HCT116 (cell line): ENCODE data around the gene ANTXRL.
"Not testable (repeated sequence)": the region's sequence is repeated elsewhere in the genome, so short reads cannot be mapped to it uniquely, and the experiment has no call there.

Experiments used
- FOSL1 ChIP-seq: IDR thresholded peaks from 2 replicates; pipeline ENCODE4 v1.6.1; 2012; ENCODE audit warnings: low read depth
- POLR2AphosphoS5 ChIP-seq: IDR thresholded peaks from 2 replicates; pipeline ENCODE4 v1.6.1; 2011; ENCODE audit warnings: mild to moderate bottlenecking, low read depth, low read length, moderate library complexity
- SRF ChIP-seq: IDR thresholded peaks from 2 replicates; pipeline ENCODE4 v1.6.1; 2012; ENCODE audit warnings: low read depth
- TCF7L2 ChIP-seq: IDR thresholded peaks from 2 replicates; pipeline ENCODE4 v1.7.0; 2011; ENCODE audit warnings: borderline replicate concordance, inconsistent platforms; ENCODE audit not compliant: insufficient read depth, insufficient read length; ENCODE audit errors: extremely low read depth
- TF ChIP-seq, protein P1 (sequence below): IDR thresholded peaks from 2 replicates; pipeline ENCODE4 v1.6.1; 2012
- TF ChIP-seq, protein P2 (sequence below): IDR thresholded peaks from 2 replicates; pipeline ENCODE4 v1.6.1; 2012; ENCODE audit warnings: low read depth
- TF ChIP-seq, protein P3 (sequence below), 3 experiments: fragments of 200-600 bp in 1 of 3; sonication (generic) in 1 of 3; IDR thresholded peaks in 2 of 3; conservative IDR thresholded peaks in 1 of 3; 2 replicates each; pipeline ENCODE4 v1.5.1; 2012 to 2017; ENCODE audit warnings: low read depth in 2 of 3, low read length in 2 of 3, antibody characterized with exemption in 1 of 3, borderline replicate concordance in 1 of 3, control low read depth in 1 of 3, mild to moderate bottlenecking in 1 of 3, mixed read lengths in 1 of 3, mixed run types in 1 of 3, moderate library complexity in 1 of 3; ENCODE audit not compliant: insufficient read depth in 1 of 3

DNA sequence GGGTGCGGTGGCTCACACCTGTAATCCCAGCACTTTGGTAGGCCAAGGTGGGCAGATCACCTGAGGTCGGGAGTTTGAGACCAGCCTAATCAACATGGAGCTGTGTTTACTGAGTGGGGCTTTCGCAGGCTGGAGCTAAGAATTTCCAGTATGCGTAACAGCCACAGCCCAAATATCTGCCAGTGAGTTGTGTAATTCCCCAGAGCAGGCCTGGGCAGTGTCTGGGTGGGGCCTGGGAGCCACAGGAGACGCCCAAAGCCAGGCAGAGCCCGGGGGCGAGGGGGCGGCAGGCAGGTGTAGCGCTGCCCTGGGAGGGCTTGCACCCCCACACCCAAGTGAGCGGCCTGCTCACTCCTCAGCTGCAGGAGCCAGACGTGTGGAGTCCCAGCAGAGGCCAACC, 88.6 kb downstream of the ANTXRL start, which contains the start of gene ANXA8L1:
- not testable (repeated sequence) for TF ChIP-seq SRF, FOSL1, POLR2AphosphoS5, TCF7L2
- TF ChIP-seq, protein P1, sequence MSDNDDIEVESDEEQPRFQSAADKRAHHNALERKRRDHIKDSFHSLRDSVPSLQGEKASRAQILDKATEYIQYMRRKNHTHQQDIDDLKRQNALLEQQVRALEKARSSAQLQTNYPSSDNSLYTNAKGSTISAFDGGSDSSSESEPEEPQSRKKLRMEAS: not testable (repeated sequence)
- TF ChIP-seq, protein P2, sequence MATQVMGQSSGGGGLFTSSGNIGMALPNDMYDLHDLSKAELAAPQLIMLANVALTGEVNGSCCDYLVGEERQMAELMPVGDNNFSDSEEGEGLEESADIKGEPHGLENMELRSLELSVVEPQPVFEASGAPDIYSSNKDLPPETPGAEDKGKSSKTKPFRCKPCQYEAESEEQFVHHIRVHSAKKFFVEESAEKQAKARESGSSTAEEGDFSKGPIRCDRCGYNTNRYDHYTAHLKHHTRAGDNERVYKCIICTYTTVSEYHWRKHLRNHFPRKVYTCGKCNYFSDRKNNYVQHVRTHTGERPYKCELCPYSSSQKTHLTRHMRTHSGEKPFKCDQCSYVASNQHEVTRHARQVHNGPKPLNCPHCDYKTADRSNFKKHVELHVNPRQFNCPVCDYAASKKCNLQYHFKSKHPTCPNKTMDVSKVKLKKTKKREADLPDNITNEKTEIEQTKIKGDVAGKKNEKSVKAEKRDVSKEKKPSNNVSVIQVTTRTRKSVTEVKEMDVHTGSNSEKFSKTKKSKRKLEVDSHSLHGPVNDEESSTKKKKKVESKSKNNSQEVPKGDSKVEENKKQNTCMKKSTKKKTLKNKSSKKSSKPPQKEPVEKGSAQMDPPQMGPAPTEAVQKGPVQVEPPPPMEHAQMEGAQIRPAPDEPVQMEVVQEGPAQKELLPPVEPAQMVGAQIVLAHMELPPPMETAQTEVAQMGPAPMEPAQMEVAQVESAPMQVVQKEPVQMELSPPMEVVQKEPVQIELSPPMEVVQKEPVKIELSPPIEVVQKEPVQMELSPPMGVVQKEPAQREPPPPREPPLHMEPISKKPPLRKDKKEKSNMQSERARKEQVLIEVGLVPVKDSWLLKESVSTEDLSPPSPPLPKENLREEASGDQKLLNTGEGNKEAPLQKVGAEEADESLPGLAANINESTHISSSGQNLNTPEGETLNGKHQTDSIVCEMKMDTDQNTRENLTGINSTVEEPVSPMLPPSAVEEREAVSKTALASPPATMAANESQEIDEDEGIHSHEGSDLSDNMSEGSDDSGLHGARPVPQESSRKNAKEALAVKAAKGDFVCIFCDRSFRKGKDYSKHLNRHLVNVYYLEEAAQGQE: not testable (repeated sequence)
- TF ChIP-seq, protein P3, sequence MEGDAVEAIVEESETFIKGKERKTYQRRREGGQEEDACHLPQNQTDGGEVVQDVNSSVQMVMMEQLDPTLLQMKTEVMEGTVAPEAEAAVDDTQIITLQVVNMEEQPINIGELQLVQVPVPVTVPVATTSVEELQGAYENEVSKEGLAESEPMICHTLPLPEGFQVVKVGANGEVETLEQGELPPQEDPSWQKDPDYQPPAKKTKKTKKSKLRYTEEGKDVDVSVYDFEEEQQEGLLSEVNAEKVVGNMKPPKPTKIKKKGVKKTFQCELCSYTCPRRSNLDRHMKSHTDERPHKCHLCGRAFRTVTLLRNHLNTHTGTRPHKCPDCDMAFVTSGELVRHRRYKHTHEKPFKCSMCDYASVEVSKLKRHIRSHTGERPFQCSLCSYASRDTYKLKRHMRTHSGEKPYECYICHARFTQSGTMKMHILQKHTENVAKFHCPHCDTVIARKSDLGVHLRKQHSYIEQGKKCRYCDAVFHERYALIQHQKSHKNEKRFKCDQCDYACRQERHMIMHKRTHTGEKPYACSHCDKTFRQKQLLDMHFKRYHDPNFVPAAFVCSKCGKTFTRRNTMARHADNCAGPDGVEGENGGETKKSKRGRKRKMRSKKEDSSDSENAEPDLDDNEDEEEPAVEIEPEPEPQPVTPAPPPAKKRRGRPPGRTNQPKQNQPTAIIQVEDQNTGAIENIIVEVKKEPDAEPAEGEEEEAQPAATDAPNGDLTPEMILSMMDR (IDR thresholded peaks at IDR 0.05 in 2 of 3, conservative IDR thresholded peaks at IDR 0.05 in 1 of 3; ENCODE audit: borderline replicate concordance in 1 of 3, insufficient read depth in 1 of 3, low read depth in 2 of 3, low read length in 2 of 3): not testable (repeated sequence)
